ENCODE results near the gene ARSG. TPM values are rescaled to one million over a fixed set of nuclear protein-coding genes. Genes with fewer than 3 reads are reported as not detected.

Gene ARSG
- total and polyA plus RNA-seq, 9 of the 15 experiments (the other 6 are each of a cell fraction or from before 2014, with no cell fraction given): 1.0 to 5.6 (median 1.8) TPM

- TF ChIP-seq PURB (CRISPR knock-in tag; IDR thresholded peaks at IDR 0.05; ENCODE audit: low read depth): no peak
- TF ChIP-seq TCF3 (CRISPR knock-in tag; IDR thresholded peaks at IDR 0.05): peak; percentile 6; the same call in 1 of the 2 replicates
- TF ChIP-seq POLR2B (IDR thresholded peaks at IDR 0.05; ENCODE audit: low read depth, partially characterized antibody): peak; percentile 82
- TF ChIP-seq MAZ (CRISPR knock-in tag; conservative IDR thresholded peaks at IDR 0.05 in 1 of 2, IDR thresholded peaks at IDR 0.05 in 1 of 2): peak; percentile 59 to 61; a peak in 2 of 4 replicates
- TF ChIP-seq BACH1 (tag; IDR thresholded peaks at IDR 0.05): no peak
- TF ChIP-seq FOXK1 (CRISPR knock-in tag; IDR thresholded peaks at IDR 0.05; ENCODE audit: borderline replicate concordance): no peak; the same call in 1 of the 2 replicates
- 0 out of 2 replicates have a peak, but pooled peaks have one; percentile 13 for TF ChIP-seq ZKSCAN1 (IDR thresholded peaks at IDR 0.05; ENCODE audit: low read depth, low read length)
- TF ChIP-seq DEAF1 (CRISPR knock-in tag; IDR thresholded peaks at IDR 0.05): no peak
- TF ChIP-seq SPI1 (IDR thresholded peaks at IDR 0.05; ENCODE audit: borderline replicate concordance, low read depth, low read length): no peak
- no peak for TF ChIP-seq MTA2 (IDR thresholded peaks at IDR 0.05; ENCODE audit: low read depth)
- no peak for TF ChIP-seq PHTF2 (CRISPR knock-in tag; IDR thresholded peaks at IDR 0.05)
- TF ChIP-seq CEBPB (tag; IDR thresholded peaks at IDR 0.05): no peak
- TF ChIP-seq FOXJ2 (tag; IDR thresholded peaks at IDR 0.05): no peak
- TF ChIP-seq MIER1 (IDR thresholded peaks at IDR 0.05; ENCODE audit: low read depth): no peak
- no peak for TF ChIP-seq GTF3C2 (IDR thresholded peaks at IDR 0.05; ENCODE audit: borderline replicate concordance, extremely low read depth, insufficient read length)
- TF ChIP-seq TCF7 (IDR thresholded peaks at IDR 0.05; ENCODE audit: borderline replicate concordance): no peak
- no peak for TF ChIP-seq SMAD4 (CRISPR knock-in tag; conservative IDR thresholded peaks at IDR 0.05)
- peak; percentile 93; the same call in 1 of the 2 replicates for TF ChIP-seq CBX1 (IDR thresholded peaks at IDR 0.05; ENCODE audit: low read depth)
- no peak for TF ChIP-seq NR0B1 (IDR thresholded peaks at IDR 0.05; ENCODE audit: partially characterized antibody)
- TF ChIP-seq SMARCA5 (IDR thresholded peaks at IDR 0.05): no peak
- peak; percentile 92 for TF ChIP-seq POLR2A (conservative IDR thresholded peaks at IDR 0.05)
- no peak for TF ChIP-seq RBM17 (IDR thresholded peaks at IDR 0.05; ENCODE audit: borderline replicate concordance, low read depth, low read length)
- TF ChIP-seq POLR3A (IDR thresholded peaks at IDR 0.05; ENCODE audit: borderline replicate concordance, extremely low read depth, insufficient read depth, insufficient read length): no peak
- TF ChIP-seq HCFC1 (IDR thresholded peaks at IDR 0.05; ENCODE audit: low read depth, low read length): peak; percentile 54
Measured at GRCh38 chr17:68247445-68248198, 43.7 kb upstream of the ARSG start, which contains the start of gene AMZ2 (continued).
